Retinal pigment epithelial cell (primary cell): ENCODE data around the gene SPTSSB.

Experiments
- DNase-seq: peaks from one replicate; pipeline ENCODE4 v3.0.0-alpha.2; 2010; ENCODE audit warnings: low read depth
- H3K4me3 ChIP-seq: 2 replicates; pipeline ENCODE4 v1.5.1; 2011; ENCODE audit warnings: mild to moderate bottlenecking, low read length, control low read depth, moderate library complexity
- CTCF ChIP-seq: conservative IDR thresholded peaks from 2 replicates; pipeline ENCODE4 v1.5.1; 2011; ENCODE audit warnings: low read depth, low read length, control low read depth, inconsistent platforms

SPTSSB gene

GRCh38 chr3:161350916-161351315, 20.4 kb downstream of the SPTSSB start:
- TF ChIP-seq CTCF = no peak
- H3K4me3 ChIP-seq = no peak overlapping the region
- DNase-seq = no peak

GRCh38 chr3:161349529-161350312, 21.6 kb downstream of the SPTSSB start:
- DNase-seq = peak; percentile 69
- no peak for TF ChIP-seq CTCF
- H3K4me3 ChIP-seq = no peak overlapping the region

- H3K4me3 ChIP-seq = no peak overlapping the region
- DNase-seq = no peak
- TF ChIP-seq CTCF = no peak
Measured at GRCh38 chr3:161348796-161349400, 22.4 kb downstream of the SPTSSB start.

- H3K4me3 ChIP-seq = no peak overlapping the region
- TF ChIP-seq CTCF = no peak
- DNase-seq = no peak
Measured at GRCh38 chr3:161347726-161348125, 23.6 kb downstream of the SPTSSB start.

- H3K4me3 ChIP-seq = no peak overlapping the region
- no peak for TF ChIP-seq CTCF
- DNase-seq = no peak
Measured at GRCh38 chr3:161345023-161345422, 26.3 kb downstream of the SPTSSB start.

GRCh38 chr3:161343986-161344385, 27.3 kb downstream of the SPTSSB start:
- H3K4me3 ChIP-seq = no peak overlapping the region
- no peak for TF ChIP-seq CTCF
- DNase-seq = peak; percentile 49

- no peak for DNase-seq
- H3K4me3 ChIP-seq = no peak overlapping the region
- no peak for TF ChIP-seq CTCF
Measured at GRCh38 chr3:161343540-161343939, 27.8 kb downstream of the SPTSSB start.
